ENCODE data around the gene C13orf46.

The C13orf46 gene

DNA sequence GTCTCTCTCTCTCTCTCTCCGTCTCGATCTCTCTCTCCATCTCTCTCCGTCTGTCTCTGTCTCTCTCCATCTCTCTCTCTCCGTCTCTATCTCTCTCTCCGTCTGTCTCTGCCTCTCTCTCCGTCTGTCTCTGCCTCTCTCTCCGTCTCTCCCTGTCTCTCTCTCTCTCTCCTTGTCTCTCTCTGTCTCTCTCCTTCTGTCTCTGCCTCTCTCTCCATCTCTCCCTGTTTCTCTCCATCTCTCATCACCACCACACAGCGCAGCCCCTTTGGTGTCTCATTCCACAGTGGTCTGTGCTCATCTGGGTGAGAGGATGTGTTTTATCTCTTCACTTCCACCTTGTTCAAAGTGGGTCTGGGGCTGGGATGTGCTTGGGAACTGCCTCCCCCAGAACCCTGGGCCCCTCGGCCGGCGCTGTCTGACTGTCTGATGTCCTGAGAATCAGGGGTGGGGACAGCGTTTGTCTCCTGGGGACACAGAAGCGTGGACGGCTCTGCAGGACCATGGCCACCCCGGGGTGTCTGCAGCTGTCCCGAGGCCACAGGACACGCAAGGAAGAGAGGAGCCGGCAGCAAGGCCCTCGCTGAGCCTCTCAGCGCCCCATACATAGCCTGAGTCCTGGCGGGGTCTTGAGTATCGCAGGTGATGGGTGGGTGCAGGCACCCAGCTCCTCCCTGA is 40.2 kb upstream of the C13orf46 start:
- H3K4me3 ChIP-seq (ENCODE audit: low read depth, low read length) = no peak overlapping the region
- TF ChIP-seq, protein P1, sequence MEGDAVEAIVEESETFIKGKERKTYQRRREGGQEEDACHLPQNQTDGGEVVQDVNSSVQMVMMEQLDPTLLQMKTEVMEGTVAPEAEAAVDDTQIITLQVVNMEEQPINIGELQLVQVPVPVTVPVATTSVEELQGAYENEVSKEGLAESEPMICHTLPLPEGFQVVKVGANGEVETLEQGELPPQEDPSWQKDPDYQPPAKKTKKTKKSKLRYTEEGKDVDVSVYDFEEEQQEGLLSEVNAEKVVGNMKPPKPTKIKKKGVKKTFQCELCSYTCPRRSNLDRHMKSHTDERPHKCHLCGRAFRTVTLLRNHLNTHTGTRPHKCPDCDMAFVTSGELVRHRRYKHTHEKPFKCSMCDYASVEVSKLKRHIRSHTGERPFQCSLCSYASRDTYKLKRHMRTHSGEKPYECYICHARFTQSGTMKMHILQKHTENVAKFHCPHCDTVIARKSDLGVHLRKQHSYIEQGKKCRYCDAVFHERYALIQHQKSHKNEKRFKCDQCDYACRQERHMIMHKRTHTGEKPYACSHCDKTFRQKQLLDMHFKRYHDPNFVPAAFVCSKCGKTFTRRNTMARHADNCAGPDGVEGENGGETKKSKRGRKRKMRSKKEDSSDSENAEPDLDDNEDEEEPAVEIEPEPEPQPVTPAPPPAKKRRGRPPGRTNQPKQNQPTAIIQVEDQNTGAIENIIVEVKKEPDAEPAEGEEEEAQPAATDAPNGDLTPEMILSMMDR (conservative IDR thresholded peaks at IDR 0.05; ENCODE audit: low read depth, low read length) = no peak
- no peak for DNase-seq (ENCODE audit: low read depth)

DNA sequence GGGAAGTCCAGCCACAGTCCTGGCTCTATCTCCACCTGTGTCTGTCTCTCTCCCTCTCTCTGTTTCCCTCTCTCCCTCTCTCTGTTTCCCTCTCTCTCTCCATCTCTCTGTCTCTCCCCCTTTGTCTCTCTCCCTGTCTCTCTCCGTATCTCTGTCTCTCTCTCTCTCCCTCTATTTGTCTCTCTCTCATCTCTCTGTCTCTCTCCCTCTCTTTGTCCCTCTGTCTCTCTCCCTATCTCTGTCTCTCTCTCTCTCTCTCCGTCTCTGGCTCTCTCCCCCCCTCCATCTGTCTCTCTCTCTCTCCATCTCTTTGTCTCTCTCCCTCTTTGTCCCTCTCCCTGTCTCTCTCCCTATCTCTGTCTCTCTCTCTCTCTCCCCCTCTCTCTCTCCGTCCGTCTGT is 39.5 kb upstream of the C13orf46 start:
- no peak overlapping the region for H3K4me3 ChIP-seq (ENCODE audit: low read depth, low read length)
- TF ChIP-seq, protein P1 (conservative IDR thresholded peaks at IDR 0.05; ENCODE audit: low read depth, low read length) = no peak
- no peak for DNase-seq (ENCODE audit: low read depth)

DNA sequence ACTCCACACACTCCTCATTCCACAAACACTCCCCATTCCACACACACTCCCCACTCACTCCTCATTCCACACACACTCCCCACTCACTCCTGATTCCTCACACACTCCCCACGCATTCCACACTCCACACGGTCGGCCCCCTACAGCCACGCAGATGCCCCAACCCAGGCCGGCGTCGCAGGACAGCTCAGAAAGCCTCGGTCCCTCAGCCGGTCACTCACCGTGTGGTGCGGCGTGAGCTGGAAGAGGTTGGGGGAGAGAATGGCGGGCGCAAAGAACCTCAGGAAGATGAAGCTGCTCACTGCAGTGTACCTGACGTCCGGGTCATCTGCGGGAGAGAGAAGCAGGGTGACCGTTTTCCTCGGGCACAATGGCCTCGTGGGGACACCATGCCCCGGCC is 39.0 kb upstream of the C13orf46 start:
- TF ChIP-seq, protein P1 (conservative IDR thresholded peaks at IDR 0.05; ENCODE audit: low read depth, low read length) = no peak
- H3K4me3 ChIP-seq (ENCODE audit: low read depth, low read length) = no peak overlapping the region
- no peak for DNase-seq (ENCODE audit: low read depth)

DNA sequence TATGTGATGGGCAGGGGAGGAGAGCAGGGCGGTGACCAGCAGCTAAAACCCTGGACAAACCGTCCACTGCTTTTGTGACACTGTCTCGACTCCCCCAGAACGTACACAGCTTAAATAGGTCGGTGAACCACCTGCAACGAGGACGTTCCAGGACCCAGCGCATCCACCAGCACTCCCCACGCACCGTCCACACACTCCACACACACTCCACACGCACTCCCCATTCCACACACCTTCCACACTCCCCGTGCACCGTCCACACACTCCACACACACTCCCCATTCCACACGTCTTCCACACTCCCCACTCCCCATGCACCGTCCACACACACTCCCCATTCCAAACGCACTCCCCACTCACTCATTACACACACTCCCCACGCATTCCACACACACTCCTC is 38.3 kb upstream of the C13orf46 start:
- DNase-seq (ENCODE audit: low read depth) = no peak

DNA sequence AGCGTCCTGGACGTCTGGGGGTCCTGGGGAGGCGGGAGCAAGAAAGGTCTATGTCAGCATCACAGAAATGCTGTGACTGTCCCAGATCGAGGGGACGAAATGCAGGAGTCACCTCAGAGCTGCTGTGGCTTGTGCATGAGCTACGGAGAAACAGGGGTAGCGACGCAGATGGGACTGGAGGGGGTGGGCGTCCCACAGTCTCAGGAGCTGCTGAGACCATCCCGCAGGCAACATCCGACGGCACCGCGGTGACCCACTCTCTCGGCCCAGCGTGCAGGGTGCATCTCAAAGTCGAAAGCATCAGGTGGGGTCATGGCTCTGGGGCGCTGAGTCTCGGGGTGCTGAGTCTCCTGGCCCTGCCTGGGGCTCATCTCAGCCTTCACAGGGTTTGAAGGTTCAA is 37.4 kb upstream of the C13orf46 start:
- TF ChIP-seq, protein P1 (conservative IDR thresholded peaks at IDR 0.05; ENCODE audit: low read depth, low read length) = no peak
- no peak for DNase-seq (ENCODE audit: low read depth)
- no peak overlapping the region for H3K4me3 ChIP-seq (ENCODE audit: low read depth, low read length)

More for the DNA sequence above, 38.3 kb upstream of the C13orf46 start:
- TF ChIP-seq, protein P1 (conservative IDR thresholded peaks at IDR 0.05; ENCODE audit: low read depth, low read length) = no peak
- H3K4me3 ChIP-seq (ENCODE audit: low read depth, low read length) = no peak overlapping the region

DNA sequence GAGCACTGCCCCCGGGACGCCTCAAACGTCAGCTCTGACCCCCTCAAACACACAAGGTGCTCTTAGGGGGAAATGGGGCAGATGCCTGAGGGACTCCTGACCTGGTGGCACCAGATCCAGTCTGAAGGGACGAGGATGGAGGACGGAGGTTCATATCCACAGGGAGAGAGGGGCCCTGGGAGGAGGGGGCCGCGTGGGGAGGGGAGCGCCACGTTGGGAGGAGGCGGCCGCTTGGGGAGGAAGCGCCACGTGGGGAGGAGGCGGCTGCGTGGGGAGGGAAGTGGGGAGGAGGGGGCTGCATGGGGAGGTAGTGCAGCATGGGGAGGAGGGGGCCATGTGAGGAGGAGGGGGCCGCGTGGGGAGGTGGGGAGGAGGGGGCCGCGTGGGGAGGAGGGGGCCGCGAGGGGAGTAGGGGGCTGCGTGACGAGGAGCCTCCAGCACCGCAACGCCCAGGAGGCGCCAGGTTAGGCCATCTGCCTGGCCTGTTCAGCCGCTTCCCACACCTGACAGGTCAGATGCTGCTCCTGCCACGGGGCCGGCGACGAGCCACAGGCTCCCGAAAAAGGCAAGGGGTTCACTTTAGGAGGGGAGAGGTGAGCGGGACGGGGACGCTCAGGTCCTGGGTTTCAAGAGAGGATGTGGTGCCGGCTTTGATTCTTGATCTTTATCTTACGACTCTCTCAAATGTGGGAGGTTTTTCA is 36.7 kb upstream of the C13orf46 start:
- no peak overlapping the region for H3K4me3 ChIP-seq (ENCODE audit: low read depth, low read length)
- DNase-seq (ENCODE audit: low read depth) = no peak
- TF ChIP-seq, protein P1 (conservative IDR thresholded peaks at IDR 0.05; ENCODE audit: low read depth, low read length) = no peak
